SK-N-MC (cell line): Measurements from ENCODE around the gene DHRS7.
A peak's percentile ranks its signal among the peaks of the same experiment; 100 is the strongest.

Experiments
- DNase-seq: peaks from one replicate; pipeline ENCODE4 v3.0.0-alpha.2; 2011; ENCODE audit warnings: low read depth, low spot score
- H3K27ac ChIP-seq: fragments of 200-600 bp; sonication (generic); 2 replicates; pipeline ENCODE4 v1.5.1; 2016; ENCODE audit warnings: mixed run types
- H3K36me3 ChIP-seq: fragments of 200-600 bp; sonication (generic); 2 replicates; pipeline ENCODE4 v1.6.1; 2017; ENCODE audit warnings: antibody characterized with exemption, low read length, mixed read lengths; ENCODE audit not compliant: insufficient read depth
- H3K4me3 ChIP-seq: fragments of 200-600 bp; sonication (generic); 2 replicates; pipeline ENCODE4 v1.5.1; 2016
- H3K9ac ChIP-seq: fragments of 200-600 bp; sonication (generic); 2 replicates; pipeline ENCODE4 v1.8.0; 2017; ENCODE audit warnings: mixed run types, mixed read lengths; ENCODE audit not compliant: insufficient read length
- H3K9me3 ChIP-seq: fragments of 200-600 bp; sonication (generic); 2 replicates; pipeline ENCODE4 v1.6.1; 2017; ENCODE audit warnings: low read depth, mild to moderate bottlenecking, antibody characterized with exemption, low read length, moderate library complexity, mixed read lengths
- EZH2 ChIP-seq: fragments of 200-600 bp; sonication (generic); IDR thresholded peaks from one replicate; pipeline ENCODE4 v1.6.1; 2017; ENCODE audit warnings: antibody characterized with exemption
- FOXP2 ChIP-seq: optimal IDR thresholded peaks from 2 replicates; pipeline ENCODE3; 2011; ENCODE audit warnings: mild to moderate bottlenecking, moderate library complexity; ENCODE audit not compliant: insufficient read depth; ENCODE audit errors: extremely low read length, control extremely low read depth
- POLR2AphosphoS5 ChIP-seq: IDR thresholded peaks from 2 replicates; pipeline ENCODE4 v1.6.1; 2012; ENCODE audit warnings: mild to moderate bottlenecking, low read depth, low read length, borderline replicate concordance

DHRS7 gene

DNA sequence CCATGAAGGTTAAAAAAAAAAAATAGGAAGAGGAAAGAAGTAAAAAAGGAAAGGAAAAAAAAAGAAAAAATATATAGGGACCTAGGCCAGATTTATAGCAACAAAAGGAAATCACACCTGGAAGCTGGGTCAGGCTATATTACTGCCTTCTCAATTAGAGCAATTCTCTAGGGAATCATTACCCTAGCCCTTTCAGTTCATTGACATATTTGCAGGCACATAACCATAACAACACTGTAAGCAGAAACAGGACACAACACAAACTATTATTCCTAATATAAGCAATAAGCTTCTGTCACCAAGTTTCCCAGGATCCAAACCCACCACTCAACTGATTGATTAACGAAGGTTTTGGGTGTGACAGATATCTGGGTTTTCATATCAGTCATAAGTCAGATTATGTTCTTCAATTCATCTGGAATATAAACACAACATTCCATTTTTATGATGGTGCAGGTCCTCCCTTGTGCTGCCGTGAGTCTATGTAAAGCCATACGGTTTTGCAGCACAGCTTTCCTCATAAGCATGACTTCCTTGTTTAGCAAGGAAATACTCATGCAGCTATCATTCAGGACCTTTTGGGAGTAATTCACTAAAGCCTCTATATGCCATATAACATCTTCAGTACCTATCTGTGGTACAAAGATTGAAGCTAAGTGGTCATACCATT, 69.3 kb downstream of the DHRS7 start:
- Histone ChIP-seq H3K36me3 (peaks cover 35% of the 10 kb centered on the region), H3K4me3 (no peak overlapping the region), H3K27ac (no peak overlapping the region)

DNA sequence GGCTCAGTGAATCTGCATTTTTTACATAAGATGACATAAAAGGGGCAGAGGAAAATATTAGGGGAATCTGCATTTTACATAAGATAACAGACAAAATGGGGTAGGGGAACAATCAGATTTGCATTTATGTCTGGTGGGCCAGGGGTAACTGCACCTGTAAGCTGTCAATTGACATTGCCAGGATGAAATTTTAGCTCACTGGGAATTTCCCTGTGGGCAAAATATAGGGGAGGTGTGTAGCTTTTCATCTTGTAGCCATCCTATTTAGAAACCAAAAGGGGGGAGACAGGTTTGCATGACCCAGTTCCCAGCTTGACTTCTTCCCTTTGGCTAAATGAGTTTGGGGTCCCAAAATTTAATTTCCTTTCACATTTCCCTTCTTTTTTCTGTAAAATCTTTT, 70.0 kb downstream of the DHRS7 start:
- H3K4me3 ChIP-seq: no peak overlapping the region

More for the DNA sequence above, 69.3 kb downstream of the DHRS7 start:
- DNase-seq: no peak
- Histone ChIP-seq H3K9ac (no peak overlapping the region), H3K9me3 (no peaks in the 10 kb centered on the region)
- TF ChIP-seq POLR2AphosphoS5: no peak
- no peak for TF ChIP-seq EZH2
- no peak for TF ChIP-seq FOXP2

DNA sequence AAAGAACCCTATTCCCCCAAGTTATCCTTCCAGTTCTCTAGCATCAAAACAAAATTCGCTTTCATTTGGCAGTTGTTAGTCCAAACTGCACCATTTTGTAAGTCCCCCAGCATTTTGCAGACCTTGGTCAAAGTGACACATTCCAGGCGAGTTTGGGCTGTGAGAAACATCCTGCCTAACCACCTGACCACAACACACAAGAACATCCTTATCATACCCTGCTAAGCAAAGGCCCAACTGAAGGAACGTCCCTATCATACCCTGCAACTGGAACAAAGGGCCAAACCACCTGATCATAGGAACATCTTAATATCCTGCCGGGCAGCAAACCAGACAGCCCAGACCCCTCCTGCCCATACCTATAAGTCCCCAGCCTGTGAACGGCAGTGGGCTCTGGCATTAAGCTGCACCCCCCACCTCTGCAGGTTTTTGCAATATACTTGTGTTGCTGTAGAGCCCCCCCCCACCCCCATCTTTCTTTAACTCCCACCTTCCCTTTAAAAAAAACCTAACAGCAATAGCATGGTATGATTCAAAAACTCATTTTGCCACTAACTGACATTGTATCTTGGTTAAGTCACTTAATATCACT, 70.8 kb downstream of the DHRS7 start:
- no peak overlapping the region for H3K9ac ChIP-seq
- DNase-seq: no peak
- no peak for TF ChIP-seq EZH2
- TF ChIP-seq POLR2AphosphoS5: no peak
- no peak for TF ChIP-seq FOXP2
- no peaks in the 10 kb centered on the region for H3K9me3 ChIP-seq
- peak overlapping the region; percentile 89 for H3K4me3 ChIP-seq
- H3K36me3 ChIP-seq: peaks cover 31% of the 10 kb centered on the region
- no peak overlapping the region for H3K27ac ChIP-seq

More for the DNA sequence above, 70.0 kb downstream of the DHRS7 start:
- no peak for TF ChIP-seq EZH2
- TF ChIP-seq FOXP2: no peak
- TF ChIP-seq POLR2AphosphoS5: no peak
- no peak for DNase-seq
- Histone ChIP-seq H3K9ac (no peak overlapping the region), H3K27ac (no peak overlapping the region), H3K36me3 (peaks cover 35% of the 10 kb centered on the region), H3K9me3 (no peaks in the 10 kb centered on the region)
